GM12878 (cell line): ENCODE measurements around the gene CCDC97. TPM values are rescaled to one million over a fixed set of nuclear protein-coding genes. Genes with fewer than 3 reads are reported as not detected.

Source experiments
- ATF7 ChIP-seq: fragments of 450-650 bp; IDR thresholded peaks from 2 replicates; pipeline ENCODE4 v1.6.1; 2016; ENCODE audit warnings: low read depth, mild to moderate bottlenecking
- BCL11A ChIP-seq: IDR thresholded peaks from 2 replicates; pipeline ENCODE4 v1.6.1; 2011; ENCODE audit warnings: low read depth, low read length
- BHLHE40 ChIP-seq, 2 experiments: fragments of 450-650 bp in 1 of 2; IDR thresholded peaks; 2 replicates each; pipeline ENCODE4 v1.6.1; 2011 to 2017; ENCODE audit warnings: low read depth in 2 of 2, borderline replicate concordance in 1 of 2, improper control_type of control experiment in 1 of 2, low read length in 1 of 2, mild to moderate bottlenecking in 1 of 2
- BMI1 ChIP-seq: fragments of 450-650 bp; IDR thresholded peaks from 2 replicates; pipeline ENCODE4 v1.6.1; 2016; ENCODE audit warnings: mild to moderate bottlenecking, moderate library complexity, borderline replicate concordance
- CHD1 ChIP-seq: IDR thresholded peaks from 2 replicates; pipeline ENCODE4 v1.6.1; 2012; ENCODE audit warnings: low read depth, low read length, improper control_type of control experiment
- FOXM1 ChIP-seq: IDR thresholded peaks from 2 replicates; pipeline ENCODE4 v1.6.1; 2012; ENCODE audit warnings: low read depth, mild to moderate bottlenecking, inconsistent platforms, low read length, moderate library complexity
- MAX ChIP-seq: IDR thresholded peaks from 2 replicates; pipeline ENCODE4 v1.6.1; 2012; ENCODE audit warnings: low read depth, low read length, improper control_type of control experiment
- MEF2B ChIP-seq: fragments of 450-650 bp; IDR thresholded peaks from 2 replicates; pipeline ENCODE4 v1.6.1; 2018; ENCODE audit warnings: mild to moderate bottlenecking, moderate library complexity; ENCODE audit not compliant: partially characterized antibody, poor library complexity, severe bottlenecking
- NR2C1 ChIP-seq: fragments of 450-650 bp; IDR thresholded peaks from 2 replicates; pipeline ENCODE4 v1.6.1; 2017; ENCODE audit warnings: antibody characterized with exemption, mild to moderate bottlenecking, moderate library complexity
- POLR2AphosphoS2 ChIP-seq: IDR thresholded peaks from 2 replicates; pipeline ENCODE4 v1.6.1; 2011; ENCODE audit warnings: low read depth, mild to moderate bottlenecking, low read length, improper control_type of control experiment, moderate library complexity
- RCOR1 ChIP-seq: conservative IDR thresholded peaks from 2 replicates; pipeline ENCODE4 v1.6.1; 2012; ENCODE audit warnings: low read depth, low read length, improper control_type of control experiment
- RUNX3 ChIP-seq: IDR thresholded peaks from 2 replicates; pipeline ENCODE4 v1.6.1; 2012; ENCODE audit warnings: low read length, inconsistent platforms
- SMAD5 ChIP-seq: IDR thresholded peaks from 2 replicates; pipeline ENCODE4 v1.6.1; 2016; ENCODE audit warnings: antibody characterized with exemption, low read depth
- YY1 ChIP-seq: IDR thresholded peaks from 2 replicates; pipeline ENCODE4 v1.6.1; 2011; ENCODE audit warnings: low read depth, mild to moderate bottlenecking, low read length
- ZNF384 ChIP-seq: IDR thresholded peaks from 2 replicates; pipeline ENCODE4 v1.6.1; 2012; ENCODE audit warnings: low read depth, mild to moderate bottlenecking, low read length, improper control_type of control experiment, borderline replicate concordance
- polyA plus RNA-seq, 11 experiments: library from polyadenylated mRNA; depleted of rRNA in 4 of 11; unstranded in 6 of 11; stranded (reverse) in 5 of 11; fragments of >200 nt; fragmentation: Nextera tagmentation in 4 of 11; fragmentation: Illumina TruSeq in 1 of 11; extraction: Ambion mirVana in 4 of 11; extraction: Trizol in 1 of 11; gene quantifications; 1 replicate in 1 of 11; 2 replicates in 10 of 11; pipeline versions ENCODE4 v1.2.1 to v1.2.3, GENCODE V29; 2011 to 2016; ENCODE audit warnings: inconsistent platforms in 2 of 11, missing spikeins in 2 of 11, low read depth in 1 of 11
- total RNA-seq, 4 experiments: library from RNA; depleted of rRNA in 3 of 4; stranded (reverse); fragments of >200 nt in 3 of 4; fragmentation: Illumina TruSeq in 1 of 4; extraction: Trizol in 1 of 4; gene quantifications; 2 replicates each; pipeline versions ENCODE4 v1.2.1 to v1.2.3, GENCODE V29; 2013 to 2021
- TF ChIP-seq, protein P1 (sequence below): fragments of 450-650 bp; IDR thresholded peaks from 2 replicates; pipeline ENCODE4 v1.6.1; 2017; ENCODE audit warnings: mild to moderate bottlenecking, low read depth, inconsistent platforms; ENCODE audit not compliant: poor library complexity, severe bottlenecking
- TF ChIP-seq, protein P2 (sequence below): IDR thresholded peaks from 2 replicates; pipeline ENCODE4 v1.6.1; 2012; ENCODE audit warnings: mild to moderate bottlenecking, low read depth, low read length
- TF ChIP-seq, protein P3 (sequence below): IDR thresholded peaks from 2 replicates; pipeline ENCODE4 v1.6.1; 2012; ENCODE audit warnings: improper control_type of control experiment, low read depth, low read length; ENCODE audit not compliant: insufficient replicate concordance

CCDC97 gene
- total and polyA plus RNA-seq, 10 of the 15 experiments (the other 5 are each of a cell fraction or from before 2014, with no cell fraction given) = 1.8 to 34.1 (median 18.8) TPM

DNA sequence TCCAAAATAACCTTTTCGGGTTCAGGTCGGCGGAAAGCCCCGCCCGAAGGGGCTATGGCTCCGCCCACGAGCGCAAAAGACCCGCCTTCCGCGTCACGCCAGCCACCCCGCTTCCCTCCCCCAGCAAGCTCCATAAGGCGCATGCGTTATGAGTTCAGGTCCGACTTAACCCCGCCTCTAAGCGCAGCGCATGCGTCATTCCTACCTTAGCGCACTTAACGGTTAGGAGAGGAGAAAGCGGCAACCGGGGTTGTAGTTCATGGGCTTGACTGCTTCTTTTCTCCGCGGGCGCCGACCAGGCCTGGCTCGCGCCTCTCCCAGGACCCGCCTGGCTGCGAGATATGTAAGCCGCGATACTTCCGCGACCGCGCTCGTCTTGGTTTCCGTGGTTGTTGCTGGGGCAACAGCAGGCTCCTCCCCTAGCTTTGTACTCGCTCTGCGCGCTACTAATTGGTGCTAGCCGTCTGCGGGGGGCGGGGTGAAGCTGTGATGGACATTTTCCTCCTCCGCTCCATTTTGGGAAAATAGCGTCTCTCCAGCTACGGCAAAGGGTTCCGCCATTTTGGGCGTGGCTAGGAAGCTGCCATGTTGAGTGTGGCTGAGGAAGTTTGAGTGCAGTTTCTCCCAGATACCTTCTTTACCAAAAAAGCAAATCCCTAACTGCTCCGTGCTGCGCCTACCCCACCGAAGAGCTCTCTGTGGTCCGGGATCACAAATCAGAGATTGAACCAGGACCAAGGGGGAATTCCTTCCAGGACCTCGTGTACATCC is 54.0 kb downstream of the CCDC97 start, which contains the start of gene B9D2 (continued):
- TF ChIP-seq, protein P1, sequence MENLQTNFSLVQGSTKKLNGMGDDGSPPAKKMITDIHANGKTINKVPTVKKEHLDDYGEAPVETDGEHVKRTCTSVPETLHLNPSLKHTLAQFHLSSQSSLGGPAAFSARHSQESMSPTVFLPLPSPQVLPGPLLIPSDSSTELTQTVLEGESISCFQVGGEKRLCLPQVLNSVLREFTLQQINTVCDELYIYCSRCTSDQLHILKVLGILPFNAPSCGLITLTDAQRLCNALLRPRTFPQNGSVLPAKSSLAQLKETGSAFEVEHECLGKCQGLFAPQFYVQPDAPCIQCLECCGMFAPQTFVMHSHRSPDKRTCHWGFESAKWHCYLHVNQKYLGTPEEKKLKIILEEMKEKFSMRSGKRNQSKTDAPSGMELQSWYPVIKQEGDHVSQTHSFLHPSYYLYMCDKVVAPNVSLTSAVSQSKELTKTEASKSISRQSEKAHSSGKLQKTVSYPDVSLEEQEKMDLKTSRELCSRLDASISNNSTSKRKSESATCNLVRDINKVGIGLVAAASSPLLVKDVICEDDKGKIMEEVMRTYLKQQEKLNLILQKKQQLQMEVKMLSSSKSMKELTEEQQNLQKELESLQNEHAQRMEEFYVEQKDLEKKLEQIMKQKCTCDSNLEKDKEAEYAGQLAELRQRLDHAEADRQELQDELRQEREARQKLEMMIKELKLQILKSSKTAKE = peak; percentile 69
- TF ChIP-seq POLR2AphosphoS2 (peak; percentile 63; the same call in 1 of the 2 replicates), CHD1 (no peak), RUNX3 (peak; percentile 62), YY1 (peak; percentile 100), BMI1 (peak; percentile 97), ATF7 (peak; percentile 40; the same call in 1 of the 2 replicates), BCL11A (no peak), ZNF384 (no peak), MEF2B (peak; percentile 34), SMAD5 (peak; percentile 66; the same call in 1 of the 2 replicates), MAX (no peak), NR2C1 (peak; percentile 87), FOXM1 (no peak), BHLHE40 (IDR thresholded peaks at IDR 0.05; ENCODE audit: borderline replicate concordance in 1 of 2, low read depth in 2 of 2, low read length in 1 of 2) (no peak), RCOR1 (no peak)
- TF ChIP-seq, protein P2, sequence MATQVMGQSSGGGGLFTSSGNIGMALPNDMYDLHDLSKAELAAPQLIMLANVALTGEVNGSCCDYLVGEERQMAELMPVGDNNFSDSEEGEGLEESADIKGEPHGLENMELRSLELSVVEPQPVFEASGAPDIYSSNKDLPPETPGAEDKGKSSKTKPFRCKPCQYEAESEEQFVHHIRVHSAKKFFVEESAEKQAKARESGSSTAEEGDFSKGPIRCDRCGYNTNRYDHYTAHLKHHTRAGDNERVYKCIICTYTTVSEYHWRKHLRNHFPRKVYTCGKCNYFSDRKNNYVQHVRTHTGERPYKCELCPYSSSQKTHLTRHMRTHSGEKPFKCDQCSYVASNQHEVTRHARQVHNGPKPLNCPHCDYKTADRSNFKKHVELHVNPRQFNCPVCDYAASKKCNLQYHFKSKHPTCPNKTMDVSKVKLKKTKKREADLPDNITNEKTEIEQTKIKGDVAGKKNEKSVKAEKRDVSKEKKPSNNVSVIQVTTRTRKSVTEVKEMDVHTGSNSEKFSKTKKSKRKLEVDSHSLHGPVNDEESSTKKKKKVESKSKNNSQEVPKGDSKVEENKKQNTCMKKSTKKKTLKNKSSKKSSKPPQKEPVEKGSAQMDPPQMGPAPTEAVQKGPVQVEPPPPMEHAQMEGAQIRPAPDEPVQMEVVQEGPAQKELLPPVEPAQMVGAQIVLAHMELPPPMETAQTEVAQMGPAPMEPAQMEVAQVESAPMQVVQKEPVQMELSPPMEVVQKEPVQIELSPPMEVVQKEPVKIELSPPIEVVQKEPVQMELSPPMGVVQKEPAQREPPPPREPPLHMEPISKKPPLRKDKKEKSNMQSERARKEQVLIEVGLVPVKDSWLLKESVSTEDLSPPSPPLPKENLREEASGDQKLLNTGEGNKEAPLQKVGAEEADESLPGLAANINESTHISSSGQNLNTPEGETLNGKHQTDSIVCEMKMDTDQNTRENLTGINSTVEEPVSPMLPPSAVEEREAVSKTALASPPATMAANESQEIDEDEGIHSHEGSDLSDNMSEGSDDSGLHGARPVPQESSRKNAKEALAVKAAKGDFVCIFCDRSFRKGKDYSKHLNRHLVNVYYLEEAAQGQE = no peak
- TF ChIP-seq, protein P3, sequence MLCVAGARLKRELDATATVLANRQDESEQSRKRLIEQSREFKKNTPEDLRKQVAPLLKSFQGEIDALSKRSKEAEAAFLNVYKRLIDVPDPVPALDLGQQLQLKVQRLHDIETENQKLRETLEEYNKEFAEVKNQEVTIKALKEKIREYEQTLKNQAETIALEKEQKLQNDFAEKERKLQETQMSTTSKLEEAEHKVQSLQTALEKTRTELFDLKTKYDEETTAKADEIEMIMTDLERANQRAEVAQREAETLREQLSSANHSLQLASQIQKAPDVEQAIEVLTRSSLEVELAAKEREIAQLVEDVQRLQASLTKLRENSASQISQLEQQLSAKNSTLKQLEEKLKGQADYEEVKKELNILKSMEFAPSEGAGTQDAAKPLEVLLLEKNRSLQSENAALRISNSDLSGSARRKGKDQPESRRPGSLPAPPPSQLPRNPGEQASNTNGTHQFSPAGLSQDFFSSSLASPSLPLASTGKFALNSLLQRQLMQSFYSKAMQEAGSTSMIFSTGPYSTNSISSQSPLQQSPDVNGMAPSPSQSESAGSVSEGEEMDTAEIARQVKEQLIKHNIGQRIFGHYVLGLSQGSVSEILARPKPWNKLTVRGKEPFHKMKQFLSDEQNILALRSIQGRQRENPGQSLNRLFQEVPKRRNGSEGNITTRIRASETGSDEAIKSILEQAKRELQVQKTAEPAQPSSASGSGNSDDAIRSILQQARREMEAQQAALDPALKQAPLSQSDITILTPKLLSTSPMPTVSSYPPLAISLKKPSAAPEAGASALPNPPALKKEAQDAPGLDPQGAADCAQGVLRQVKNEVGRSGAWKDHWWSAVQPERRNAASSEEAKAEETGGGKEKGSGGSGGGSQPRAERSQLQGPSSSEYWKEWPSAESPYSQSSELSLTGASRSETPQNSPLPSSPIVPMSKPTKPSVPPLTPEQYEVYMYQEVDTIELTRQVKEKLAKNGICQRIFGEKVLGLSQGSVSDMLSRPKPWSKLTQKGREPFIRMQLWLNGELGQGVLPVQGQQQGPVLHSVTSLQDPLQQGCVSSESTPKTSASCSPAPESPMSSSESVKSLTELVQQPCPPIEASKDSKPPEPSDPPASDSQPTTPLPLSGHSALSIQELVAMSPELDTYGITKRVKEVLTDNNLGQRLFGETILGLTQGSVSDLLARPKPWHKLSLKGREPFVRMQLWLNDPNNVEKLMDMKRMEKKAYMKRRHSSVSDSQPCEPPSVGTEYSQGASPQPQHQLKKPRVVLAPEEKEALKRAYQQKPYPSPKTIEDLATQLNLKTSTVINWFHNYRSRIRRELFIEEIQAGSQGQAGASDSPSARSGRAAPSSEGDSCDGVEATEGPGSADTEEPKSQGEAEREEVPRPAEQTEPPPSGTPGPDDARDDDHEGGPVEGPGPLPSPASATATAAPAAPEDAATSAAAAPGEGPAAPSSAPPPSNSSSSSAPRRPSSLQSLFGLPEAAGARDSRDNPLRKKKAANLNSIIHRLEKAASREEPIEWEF = peak; percentile 57
